CD4-positive, alpha-beta T cell treated with Interleukin-15 for 4 hours (primary cell): ENCODE results near the gene BSPRY.
"Not testable (repeated sequence)": the region's sequence is repeated elsewhere in the genome, so short reads cannot be mapped to it uniquely, and the experiment has no call there.

Experiments used
- DNase-seq: peaks from one replicate; pipeline ENCODE4 v3.0.0-alpha.2; 2020; ENCODE audit warnings: low spot score

The BSPRY gene

GRCh38 chr9:113370806-113371325 lies 21.5 kb downstream of the BSPRY start:
- no peak for DNase-seq

DNA sequence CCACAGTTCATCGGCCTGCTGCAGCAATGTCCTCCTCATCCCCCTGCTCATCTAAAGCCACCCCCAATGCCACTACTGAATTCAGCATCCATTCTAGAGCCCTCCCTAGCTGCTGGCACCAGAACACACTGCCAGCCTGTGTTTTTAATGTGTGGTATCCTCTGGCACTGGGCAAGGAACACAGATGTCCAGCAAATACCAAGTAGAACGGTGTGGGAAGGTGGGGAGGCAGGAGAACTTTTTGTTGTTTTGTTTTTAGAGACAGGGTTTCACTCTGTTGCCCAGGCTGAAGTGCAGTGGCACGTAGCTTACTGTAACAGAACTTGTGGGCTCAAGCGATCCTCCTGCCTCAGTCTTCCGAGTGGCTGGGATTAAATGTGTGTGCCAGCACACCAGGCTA lies 22.7 kb downstream of the BSPRY start:
- no peak for DNase-seq

DNA sequence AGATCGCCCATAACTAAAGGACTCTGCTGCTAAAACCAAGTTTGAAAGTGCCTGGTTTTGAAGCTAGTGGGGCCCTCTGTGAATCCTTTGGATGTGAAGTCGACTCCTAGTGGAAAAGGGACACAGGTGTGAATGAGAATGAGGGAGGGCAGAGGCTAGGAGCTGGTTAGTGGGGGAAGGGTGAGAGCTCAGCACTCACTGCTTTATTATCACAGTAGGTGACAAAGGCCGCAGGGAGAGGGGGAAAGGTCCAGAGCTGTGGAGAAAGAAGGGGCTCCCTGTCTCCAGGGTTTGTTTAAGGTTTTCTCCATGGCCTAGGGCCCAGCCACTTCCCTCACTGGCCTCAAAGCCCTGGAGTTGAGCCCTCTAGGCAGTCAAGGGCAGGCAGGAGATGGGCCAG lies 23.9 kb downstream of the BSPRY start:
- no peak for DNase-seq

- DNase-seq, result no peak
These were observed 24.5 kb downstream of the BSPRY start for GRCh38 chr9:113373676-113374392.

- no peak for DNase-seq
These were observed 26.0 kb downstream of the BSPRY start for GRCh38 chr9:113375057-113376023.

GRCh38 chr9:113376634-113377567 lies 27.6 kb downstream of the BSPRY start, which contains the start of gene HDHD3:
HDHD3 (minus strand) TSS chr9:113376986; CDS start chr9:113374354, 2,632 bp downstream.
- DNase-seq, result peak; percentile 84

GRCh38 chr9:113379094-113379828 lies 29.9 kb downstream of the BSPRY start:
- not testable (repeated sequence) for DNase-seq

DNA sequence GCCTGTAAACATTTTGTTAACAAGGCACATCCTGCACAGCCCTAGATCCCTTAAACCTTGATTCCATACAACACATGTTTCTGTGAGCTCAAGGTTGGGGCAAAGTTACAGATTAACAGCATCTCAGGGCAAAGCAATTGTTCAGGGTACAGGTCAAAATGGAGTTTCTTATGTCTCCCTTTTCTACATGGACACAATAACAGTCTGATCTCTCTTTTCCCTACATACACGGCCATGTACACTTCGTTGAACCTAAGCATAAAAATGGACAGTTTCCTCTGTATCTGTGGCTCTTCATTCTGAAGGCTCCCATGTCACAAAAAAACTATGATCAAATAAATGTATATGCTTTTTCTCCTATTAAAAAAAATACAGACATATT lies 30.5 kb downstream of the BSPRY start:
- DNase-seq, result not testable (repeated sequence)

- DNase-seq, result no peak
These were observed 31.6 kb downstream of the BSPRY start for GRCh38 chr9:113380869-113381378.

- DNase-seq, result not testable (repeated sequence)
These were observed 32.1 kb downstream of the BSPRY start for GRCh38 chr9:113381441-113381840.

- DNase-seq, result no peak
These were observed 32.6 kb downstream of the BSPRY start for GRCh38 chr9:113381909-113382411.

- no peak for DNase-seq
These were observed 37.4 kb downstream of the BSPRY start for GRCh38 chr9:113386571-113387393.

DNA sequence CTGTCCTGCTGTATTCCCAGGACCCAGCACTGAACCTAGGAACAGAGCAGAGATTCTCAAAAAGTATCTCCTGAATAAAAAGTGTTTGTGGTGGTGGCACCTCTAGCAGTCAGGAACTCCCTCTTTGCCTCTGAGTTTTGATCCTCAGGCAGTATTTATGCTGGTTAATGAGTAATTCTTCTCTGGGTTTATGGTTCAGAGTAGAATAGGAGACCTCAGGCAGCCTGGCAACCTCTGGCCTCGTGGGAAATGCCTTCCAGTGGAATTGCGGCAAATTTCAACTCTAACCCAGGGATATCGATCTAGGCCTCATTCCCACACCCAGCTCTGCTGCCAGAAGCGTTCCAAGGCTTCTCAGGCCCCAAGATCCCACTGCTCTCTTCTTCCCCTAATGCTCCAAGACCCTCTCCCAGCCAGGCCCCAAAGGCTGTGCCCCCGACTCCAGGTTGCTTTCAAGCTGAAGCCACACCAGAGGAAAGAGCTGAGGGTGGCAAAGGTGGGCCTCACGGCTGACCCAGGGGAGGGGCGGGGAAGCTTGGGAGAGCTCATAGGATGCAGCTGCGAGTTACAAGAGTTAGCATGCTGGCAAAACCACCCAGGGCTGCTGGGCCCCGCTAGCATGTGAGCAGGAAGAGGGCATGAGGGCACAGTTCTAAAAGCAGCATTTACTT lies 38.4 kb downstream of the BSPRY start:
- DNase-seq, result no peak

DNA sequence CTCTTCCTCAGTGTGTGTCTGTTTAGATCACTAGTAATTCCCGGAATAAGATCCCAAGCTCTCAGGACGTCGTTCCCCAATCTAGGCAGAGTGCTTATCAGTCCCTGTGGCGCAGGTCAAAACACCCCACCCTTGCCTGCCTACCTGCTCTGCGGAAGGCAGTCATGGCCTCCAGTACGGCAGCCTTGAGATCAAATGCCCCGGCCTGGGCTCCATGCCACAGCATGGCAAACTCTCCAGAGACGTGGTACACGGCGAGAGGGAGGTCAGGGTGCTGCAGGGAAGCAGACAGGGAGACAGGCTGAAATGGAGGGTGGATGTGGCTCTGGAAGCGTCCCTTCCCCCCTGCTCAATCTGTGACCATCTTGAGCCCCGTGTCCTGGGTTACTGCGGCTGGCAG lies 39.5 kb downstream of the BSPRY start:
- no peak for DNase-seq

GRCh38 chr9:113389451-113389850 lies 40.1 kb downstream of the BSPRY start:
- no peak for DNase-seq

- no peak for DNase-seq
These were observed 41.0 kb downstream of the BSPRY start for GRCh38 chr9:113390192-113390960.

- no peak for DNase-seq
These were observed 42.6 kb downstream of the BSPRY start for GRCh38 chr9:113391917-113392316.

DNA sequence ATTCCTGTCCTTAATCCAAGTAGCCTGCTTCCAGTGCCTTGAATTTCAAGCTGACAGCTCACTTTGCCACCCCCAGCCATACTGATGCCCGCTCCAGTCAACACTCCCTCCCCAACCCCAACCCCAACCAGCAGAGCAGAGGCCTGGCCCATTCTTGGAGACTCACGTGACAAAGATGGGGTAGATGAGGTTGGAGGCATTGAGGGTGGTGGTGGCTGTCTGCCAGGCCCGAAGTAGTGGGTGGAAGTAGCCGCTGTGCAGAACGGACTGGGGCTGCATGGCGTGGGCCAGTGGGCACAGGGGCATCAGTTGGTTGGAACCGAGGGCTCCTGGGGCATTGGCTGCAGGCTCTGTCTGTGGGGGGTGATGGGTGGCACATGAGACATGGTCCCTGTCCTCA lies 43.9 kb downstream of the BSPRY start:
- no peak for DNase-seq
